Testis (tissue), 2 donors: Measurements from ENCODE around the gene ZNF205.

ENCODE experiments used
- POLR2A ChIP-seq: fragments of 450-650 bp; IDR thresholded peaks from one replicate; pipeline ENCODE4 v1.6.1; 2017; ENCODE audit warnings: antibody characterized with exemption, mild to moderate bottlenecking, moderate library complexity
- TF ChIP-seq, protein P1 (sequence below), 3 experiments: fragments of 450-650 bp in 2 of 3; fragments of 200-600 bp in 1 of 3; sonication (generic) in 1 of 3; IDR thresholded peaks; one replicate each; pipeline ENCODE4 v1.5.1; 2016 to 2019; ENCODE audit warnings: antibody characterized with exemption in 3 of 3, mild to moderate bottlenecking in 2 of 3, moderate library complexity in 1 of 3

DNA sequence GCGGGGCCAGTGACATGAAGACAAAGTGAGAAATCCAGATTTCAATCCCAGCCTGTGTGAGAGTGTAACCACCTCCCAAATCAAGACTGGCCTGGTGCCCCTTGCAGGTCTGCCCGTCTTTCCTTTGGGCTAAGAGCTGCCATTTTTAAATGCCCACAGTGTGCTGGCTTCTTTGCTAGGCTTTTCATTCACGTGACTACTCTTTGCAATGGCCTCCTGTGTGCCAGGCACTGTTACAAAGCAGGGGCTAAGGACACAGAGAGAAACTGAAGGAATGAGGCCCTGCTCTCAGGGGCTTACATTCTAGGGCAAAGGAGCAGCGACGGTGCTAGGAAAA is 13.0 kb upstream of the ZNF205 start:
- TF ChIP-seq, protein P1, sequence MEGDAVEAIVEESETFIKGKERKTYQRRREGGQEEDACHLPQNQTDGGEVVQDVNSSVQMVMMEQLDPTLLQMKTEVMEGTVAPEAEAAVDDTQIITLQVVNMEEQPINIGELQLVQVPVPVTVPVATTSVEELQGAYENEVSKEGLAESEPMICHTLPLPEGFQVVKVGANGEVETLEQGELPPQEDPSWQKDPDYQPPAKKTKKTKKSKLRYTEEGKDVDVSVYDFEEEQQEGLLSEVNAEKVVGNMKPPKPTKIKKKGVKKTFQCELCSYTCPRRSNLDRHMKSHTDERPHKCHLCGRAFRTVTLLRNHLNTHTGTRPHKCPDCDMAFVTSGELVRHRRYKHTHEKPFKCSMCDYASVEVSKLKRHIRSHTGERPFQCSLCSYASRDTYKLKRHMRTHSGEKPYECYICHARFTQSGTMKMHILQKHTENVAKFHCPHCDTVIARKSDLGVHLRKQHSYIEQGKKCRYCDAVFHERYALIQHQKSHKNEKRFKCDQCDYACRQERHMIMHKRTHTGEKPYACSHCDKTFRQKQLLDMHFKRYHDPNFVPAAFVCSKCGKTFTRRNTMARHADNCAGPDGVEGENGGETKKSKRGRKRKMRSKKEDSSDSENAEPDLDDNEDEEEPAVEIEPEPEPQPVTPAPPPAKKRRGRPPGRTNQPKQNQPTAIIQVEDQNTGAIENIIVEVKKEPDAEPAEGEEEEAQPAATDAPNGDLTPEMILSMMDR (IDR thresholded peaks at IDR 0.05), result no peak
- no peak for TF ChIP-seq POLR2A
